Progenitor cell of endocrine pancreas (in vitro differentiated cells): ENCODE measurements around the gene ACY1. TPM values are rescaled to one million over a fixed set of nuclear protein-coding genes. Genes with fewer than 3 reads are reported as not detected.

Experiments used
- DNase-seq: peaks from one replicate; pipeline ENCODE4 v3.0.0; 2021; ENCODE audit warnings: low spot score; ENCODE audit not compliant: unreplicated experiment
- H3K27ac Mint-ChIP-seq: 2 replicates; pipeline ENCODE4 v1.8.0; 2021; ENCODE audit warnings: mild to moderate bottlenecking, moderate library complexity, mixed read lengths
- H3K27me3 Mint-ChIP-seq: 2 replicates; pipeline ENCODE4 v1.8.0; 2021; ENCODE audit warnings: mixed read lengths
- H3K36me3 Mint-ChIP-seq: 2 replicates; pipeline ENCODE4 v1.8.0; 2022; ENCODE audit warnings: mixed read lengths; ENCODE audit not compliant: insufficient read depth
- H3K4me1 Mint-ChIP-seq: 2 replicates; pipeline ENCODE4 v1.8.0; 2021; ENCODE audit warnings: low read depth, mixed read lengths
- H3K4me3 Mint-ChIP-seq: 2 replicates; pipeline ENCODE4 v1.8.0; 2021; ENCODE audit warnings: low read depth, mild to moderate bottlenecking, moderate library complexity, mixed read lengths
- H3K9me3 Mint-ChIP-seq: 2 replicates; pipeline ENCODE4 v1.8.0; 2021; ENCODE audit warnings: low read depth, mixed read lengths
- CTCF ChIP-seq: fragments of 200-600 bp; sonication (generic); IDR thresholded peaks from one replicate; pipeline ENCODE4 v1.5.0; 2021; ENCODE audit warnings: antibody characterized with exemption, mild to moderate bottlenecking; ENCODE audit not compliant: unreplicated experiment
- long read RNA-seq: library from polyadenylated mRNA; unstranded; transcript quantifications from one replicate; pipeline ENCODE4 v2.0.0, GENCODE V29; 2020
- total RNA-seq: library from RNA; stranded (reverse); gene quantifications from 2 replicates; pipeline ENCODE4 v1.2.1, GENCODE V29; 2021

Gene ACY1
- 38.0 and 43.0 TPM in 2 replicates for total RNA-seq
- long read RNA-seq, transcript ACY1-215 (15 exons, 1,684 nt), result major isoform, 27 of 32 reads
- long read RNA-seq, partial matches to known transcripts, result 0 of 32 reads
- long read RNA-seq, other reads (novel, unspliced or antisense), result 3 of 32 reads

DNA sequence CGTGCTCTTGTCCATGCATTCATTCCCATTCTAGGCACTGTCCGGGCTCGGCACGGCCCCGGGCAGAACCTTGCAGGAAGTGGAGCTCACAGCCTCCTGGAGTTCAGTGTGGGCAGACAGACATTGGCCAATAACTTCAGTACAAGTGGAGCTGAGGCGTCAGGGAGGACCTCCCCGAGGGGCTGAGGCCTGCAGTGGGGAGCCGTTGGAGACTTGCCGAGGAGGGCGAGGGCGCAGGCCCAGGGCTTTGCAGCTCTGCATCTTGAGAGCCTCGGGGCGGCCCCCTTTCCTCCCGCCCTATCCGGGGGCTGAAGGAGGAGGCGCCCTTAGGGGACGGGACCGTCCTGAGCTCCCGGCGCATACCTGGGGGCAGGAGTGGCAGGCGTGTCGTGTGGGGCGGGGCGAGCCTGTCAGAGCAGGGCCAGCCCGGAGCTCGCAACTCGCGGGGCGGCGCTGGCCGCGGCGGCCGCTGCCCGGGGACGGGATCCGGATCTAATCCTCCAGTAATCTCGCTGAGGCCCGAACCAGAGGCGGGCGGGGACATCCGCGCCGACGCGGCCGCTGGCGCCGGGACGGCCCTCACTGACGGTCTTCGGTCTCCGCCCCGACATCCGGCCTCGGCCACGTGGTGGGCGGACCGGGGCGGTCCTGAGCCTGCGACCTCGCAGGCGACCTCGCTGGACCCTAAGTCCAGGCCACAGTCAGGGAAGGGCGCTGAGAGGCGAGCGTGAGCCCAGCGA is at the start of gene ACY1:
Gene ACY1 (plus strand): TSS at position 698 of the 740 bp plus-strand sequence. CDS start 530 bp downstream, outside the sequence.
- Mint-ChIP-seq H3K36me3 (peaks cover 1% of the 10 kb centered on the region), H3K4me3 (peak within 1 kb of the TSS; percentile 75), H3K4me1 (peaks cover 13% of the 10 kb centered on the region), H3K27me3 (no peaks in the 10 kb centered on the region), H3K27ac (peak within 1 kb of the TSS; percentile 99), H3K9me3 (no peaks in the 10 kb centered on the region)
- peak; percentile 71 for DNase-seq
- TF ChIP-seq CTCF, result no peak

DNA sequence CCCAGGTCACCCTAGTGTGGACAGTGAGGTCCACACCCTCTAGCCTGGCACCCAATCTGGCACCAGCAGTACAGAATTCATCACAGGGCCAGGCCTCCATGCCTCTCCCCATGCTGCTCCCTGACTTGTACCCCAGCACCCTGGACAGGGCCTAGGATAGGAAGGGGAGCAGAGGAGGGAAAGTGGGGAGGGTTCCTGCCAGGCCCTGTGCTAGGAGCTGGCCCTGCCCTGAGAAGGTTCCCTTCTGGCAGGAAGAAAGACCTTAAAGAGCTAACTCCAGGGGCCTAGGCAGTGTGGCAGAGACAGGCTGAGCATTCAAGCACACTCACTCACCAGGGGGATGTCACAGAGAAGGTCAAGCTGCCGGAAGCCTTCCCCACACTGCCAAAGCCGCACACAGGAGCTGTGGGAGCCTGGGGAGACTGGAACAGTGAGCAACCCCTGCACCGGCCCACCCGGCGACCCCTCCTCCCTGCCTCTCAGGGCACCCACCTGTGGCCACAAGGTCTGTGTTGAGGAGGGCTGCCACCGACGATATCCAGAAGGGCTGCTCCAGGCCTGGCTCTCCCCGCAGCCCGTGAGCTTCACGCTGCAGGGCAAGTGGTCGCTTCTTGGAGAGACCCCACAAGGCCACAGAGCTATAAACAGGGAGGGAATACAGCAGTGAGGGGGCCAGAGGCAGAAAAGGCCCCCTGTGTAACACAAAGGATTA is 49.0 kb upstream of the ACY1 start:
- no peaks in the 10 kb centered on the region for H3K4me1 Mint-ChIP-seq
- TF ChIP-seq CTCF, result no peak
- peaks cover 7% of the 10 kb centered on the region for H3K36me3 Mint-ChIP-seq
- H3K27ac Mint-ChIP-seq, result no peak overlapping the region
- DNase-seq, result no peak
- no peaks in the 10 kb centered on the region for H3K27me3 Mint-ChIP-seq
- H3K4me3 Mint-ChIP-seq, result no peak overlapping the region
- no peaks in the 10 kb centered on the region for H3K9me3 Mint-ChIP-seq

DNA sequence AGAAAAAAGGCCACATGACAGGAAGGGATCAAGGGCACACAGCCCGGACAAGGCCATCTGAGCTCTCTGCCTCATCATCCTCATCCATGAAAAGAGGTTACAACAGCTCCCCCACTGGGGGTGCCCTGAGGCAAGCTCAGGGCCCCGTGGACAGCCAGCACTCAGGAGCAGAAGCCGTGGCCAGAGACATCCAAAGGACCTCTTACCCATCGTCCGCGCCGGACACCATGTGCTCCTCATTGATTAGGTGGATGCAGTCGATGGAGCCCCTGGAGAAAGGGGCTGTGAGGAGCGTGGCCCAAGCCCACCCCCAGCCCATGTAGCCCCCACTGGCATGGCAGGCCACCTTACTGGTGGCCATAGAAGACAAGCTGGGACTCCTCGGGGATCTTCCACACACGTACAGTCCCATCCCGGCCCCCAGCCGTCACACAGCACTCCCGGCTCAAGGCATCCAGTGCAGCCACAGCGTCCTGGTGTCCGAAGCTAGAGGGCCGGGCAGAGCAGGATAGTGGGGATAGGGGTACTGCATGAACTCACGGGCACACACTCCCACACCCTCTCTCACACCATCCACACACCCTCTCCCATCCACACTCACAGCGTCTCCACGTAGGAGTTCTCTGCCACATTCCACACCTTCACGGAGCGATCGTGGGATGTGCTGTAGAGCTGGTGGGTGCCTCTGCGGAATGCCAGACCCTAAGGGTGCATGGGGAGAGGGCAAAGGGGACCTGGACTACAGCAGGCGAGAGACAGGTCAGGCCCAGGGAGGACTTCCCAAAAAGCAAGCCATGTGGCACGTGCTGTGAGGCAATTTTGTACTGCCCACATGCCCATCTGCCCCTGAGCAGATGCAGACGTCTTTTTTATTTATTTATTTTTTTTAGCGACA is 48.1 kb upstream of the ACY1 start:
- DNase-seq, result no peak
- no peak for TF ChIP-seq CTCF
- Mint-ChIP-seq H3K27ac (no peak overlapping the region), H3K9me3 (no peaks in the 10 kb centered on the region), H3K36me3 (peaks cover 7% of the 10 kb centered on the region), H3K27me3 (no peaks in the 10 kb centered on the region), H3K4me3 (no peak overlapping the region), H3K4me1 (no peaks in the 10 kb centered on the region)

- no peaks in the 10 kb centered on the region for H3K27me3 Mint-ChIP-seq
- no peak for DNase-seq
- H3K4me3 Mint-ChIP-seq, result no peak overlapping the region
- H3K4me1 Mint-ChIP-seq, result peaks cover 8% of the 10 kb centered on the region
- no peaks in the 10 kb centered on the region for H3K9me3 Mint-ChIP-seq
- peaks cover 7% of the 10 kb centered on the region for H3K36me3 Mint-ChIP-seq
- H3K27ac Mint-ChIP-seq, result no peak overlapping the region
- no peak for TF ChIP-seq CTCF
Measured at GRCh38 chr3:51935886-51936755, 47.2 kb upstream of the ACY1 start.
